ENCODE results near the gene SH3GLB2.
"Not testable (repeated sequence)": the region's sequence is repeated elsewhere in the genome, so short reads cannot be mapped to it uniquely, and the experiment has no call there.

The SH3GLB2 gene

DNA sequence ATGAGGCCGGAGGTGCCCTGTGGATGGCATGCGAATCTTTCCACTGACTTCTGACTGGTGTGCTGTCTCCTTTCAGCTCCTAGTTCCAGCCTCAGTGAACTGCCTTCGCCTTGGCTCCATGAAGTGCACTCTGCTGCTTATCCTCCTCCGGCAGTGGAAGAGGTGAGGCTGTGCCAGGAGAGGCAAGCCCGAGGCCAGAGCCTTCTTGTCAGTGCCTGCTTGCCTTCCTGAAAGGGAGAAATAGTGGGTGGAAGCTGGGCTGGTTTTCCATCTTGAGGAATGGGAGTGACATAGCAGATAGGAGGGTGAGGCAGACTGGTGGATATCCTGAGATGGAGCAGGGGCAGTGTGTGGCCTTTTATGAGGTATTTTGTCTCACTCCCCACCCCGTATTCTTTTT is 29.7 kb downstream of the SH3GLB2 start:
- no peak for DNase-seq (ENCODE audit: low read depth)

DNA sequence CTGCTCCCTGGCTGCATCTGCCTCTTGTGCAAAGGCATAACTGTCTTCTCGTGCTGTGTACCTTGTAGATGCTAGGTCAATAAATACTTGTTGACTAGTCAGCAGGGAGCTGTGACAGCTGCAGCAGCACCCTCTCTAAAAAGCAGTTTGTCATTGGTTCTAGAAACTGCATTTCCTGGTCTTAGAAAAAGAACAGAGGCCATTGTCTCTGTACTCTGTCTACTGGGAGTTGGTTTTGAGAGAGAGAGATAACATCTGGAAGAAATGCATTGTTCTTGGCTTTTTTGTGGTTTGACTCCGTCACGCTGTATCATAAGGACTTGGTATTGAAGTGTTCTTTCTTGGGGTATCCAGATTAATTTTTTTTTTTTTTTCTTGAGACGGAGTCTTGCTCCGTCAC is 32.3 kb downstream of the SH3GLB2 start:
- DNase-seq (ENCODE audit: low read depth): no peak

DNA sequence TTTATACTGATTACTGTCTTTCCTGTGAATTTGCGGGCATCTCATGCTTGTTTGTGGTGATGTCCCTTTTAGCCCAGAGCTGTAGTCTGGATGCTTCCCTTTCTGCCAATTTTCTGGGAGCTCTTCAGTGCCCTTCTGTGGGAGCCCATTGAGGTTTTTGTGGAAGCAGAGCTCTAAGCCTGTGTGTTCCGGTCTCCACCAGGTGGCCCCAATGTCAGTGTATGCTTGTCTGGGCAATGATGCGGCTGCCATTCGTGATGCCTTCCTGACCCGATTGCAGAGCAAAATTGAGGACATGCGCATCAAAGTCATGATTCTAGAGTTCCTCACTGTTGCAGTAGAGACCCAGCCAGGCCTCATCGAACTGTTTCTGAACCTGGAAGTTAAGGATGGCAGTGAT is 35.1 kb downstream of the SH3GLB2 start:
- DNase-seq (ENCODE audit: low read depth): no peak

DNA sequence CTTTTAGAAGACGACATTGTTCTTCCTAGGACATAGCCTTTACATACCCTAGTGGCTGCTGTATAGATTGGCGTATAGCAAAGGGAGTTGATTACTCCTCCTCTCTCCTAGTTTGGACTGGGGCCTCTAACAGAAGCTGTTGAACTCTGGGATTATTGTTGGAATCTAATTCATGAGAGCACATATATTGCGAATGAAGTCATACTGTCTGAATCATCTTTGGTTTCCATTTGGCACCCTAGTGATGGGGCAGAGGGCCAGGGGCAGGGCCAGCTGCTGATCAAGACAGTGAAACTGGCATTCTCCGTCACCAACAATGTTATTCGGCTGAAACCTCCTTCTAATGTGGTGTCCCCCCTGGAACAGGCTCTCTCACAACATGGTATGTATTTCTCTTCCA is 40.3 kb downstream of the SH3GLB2 start:
- DNase-seq (ENCODE audit: low read depth): no peak

DNA sequence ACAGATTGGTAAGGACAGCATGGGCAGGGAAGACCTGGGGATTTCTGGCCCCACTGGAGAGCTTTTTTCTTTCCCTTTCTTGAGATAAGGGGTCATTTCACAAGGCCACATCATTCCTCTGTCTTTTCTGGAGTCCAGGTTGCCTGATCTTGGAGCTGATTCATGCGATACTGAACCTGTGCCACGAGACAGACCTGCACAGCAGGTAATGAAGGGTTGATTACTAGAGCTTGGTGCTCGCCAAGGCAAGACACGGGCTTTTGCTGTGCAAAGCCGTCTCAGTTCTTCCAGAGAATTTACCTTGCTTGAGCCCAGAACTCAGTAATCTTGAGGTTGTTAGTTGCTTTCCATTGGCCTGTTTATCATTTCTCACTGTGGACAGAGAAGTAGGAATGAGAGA is 41.5 kb downstream of the SH3GLB2 start:
- DNase-seq (ENCODE audit: low read depth): no peak

DNA sequence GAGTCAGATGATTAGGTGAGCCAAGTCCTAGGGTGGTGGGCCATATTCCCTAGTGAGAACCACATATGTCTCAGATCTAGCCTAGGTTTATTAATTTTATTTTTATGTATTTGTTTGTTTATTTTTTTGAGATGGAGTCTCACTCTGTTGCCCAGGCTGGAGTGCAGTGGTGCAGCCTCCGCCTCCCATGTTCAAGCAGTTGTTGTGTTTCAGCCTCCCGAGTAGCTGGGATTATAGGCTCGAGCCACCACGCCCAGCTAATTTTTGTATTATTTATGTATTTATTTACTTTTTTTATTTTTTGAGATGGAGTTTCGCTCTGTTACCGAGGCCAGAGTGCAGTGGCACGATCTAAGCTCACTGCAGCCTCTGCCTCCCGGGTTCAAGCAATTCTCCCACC is 44.6 kb downstream of the SH3GLB2 start:
- DNase-seq (ENCODE audit: low read depth): no peak

DNA sequence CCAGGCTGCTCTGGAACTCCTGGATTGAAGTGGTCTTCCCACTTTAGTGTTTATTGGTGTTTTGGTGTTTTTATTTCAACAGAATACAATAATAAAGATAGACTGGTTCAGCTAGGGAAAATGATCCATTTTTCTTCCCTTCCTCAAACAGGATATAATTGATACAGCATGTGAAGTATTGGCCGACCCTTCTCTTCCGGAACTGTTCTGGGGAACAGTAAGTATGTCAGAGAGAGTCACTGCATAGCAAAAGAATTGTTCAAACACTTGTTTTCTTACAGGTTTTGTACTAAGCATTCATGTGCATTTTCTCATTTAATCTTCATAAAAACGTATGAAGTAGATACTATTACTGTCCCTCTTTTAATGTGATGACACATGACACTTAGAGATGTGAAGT is 49.0 kb downstream of the SH3GLB2 start:
- no peak for DNase-seq (ENCODE audit: low read depth)

DNA sequence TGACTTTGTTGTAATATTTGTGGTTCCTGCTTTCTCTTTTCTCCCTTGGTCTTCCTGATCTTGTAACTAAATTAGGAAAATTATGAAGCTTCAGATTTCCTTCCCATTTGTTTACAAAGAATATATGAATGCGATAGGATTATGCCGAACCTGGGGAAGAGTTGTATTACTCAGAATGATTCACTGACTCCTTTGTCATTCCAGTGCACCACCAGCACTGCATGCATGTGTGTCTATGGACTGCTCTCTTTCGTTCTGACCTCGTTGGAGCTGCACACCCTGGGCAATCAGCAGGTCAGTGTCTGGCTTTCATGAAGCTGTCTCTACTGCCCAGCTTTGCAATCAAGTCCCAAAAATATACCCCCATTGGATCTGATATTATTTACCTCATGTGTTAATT is 55.2 kb downstream of the SH3GLB2 start:
- no peak for DNase-seq (ENCODE audit: low read depth)

DNA sequence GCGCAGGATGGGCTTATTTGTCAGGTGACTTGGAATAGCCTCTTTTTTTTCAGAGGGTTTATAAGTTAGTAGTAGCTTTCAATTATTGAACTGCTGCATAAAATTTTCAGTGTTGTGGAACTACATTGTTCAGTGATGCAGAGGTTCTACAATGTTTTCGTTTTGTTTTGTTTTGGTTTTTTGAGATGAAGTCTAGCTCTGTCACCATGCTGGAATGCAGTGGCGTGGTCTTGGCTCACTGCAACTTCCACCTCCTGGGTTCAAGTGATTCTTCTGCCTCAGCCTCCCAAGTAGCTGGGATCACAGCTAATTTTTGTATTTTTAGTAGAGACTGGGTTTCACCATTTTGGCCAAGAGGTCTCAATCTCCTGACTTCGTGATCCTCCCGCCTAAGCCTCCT is 58.6 kb downstream of the SH3GLB2 start:
- no peak for DNase-seq (ENCODE audit: low read depth)

DNA sequence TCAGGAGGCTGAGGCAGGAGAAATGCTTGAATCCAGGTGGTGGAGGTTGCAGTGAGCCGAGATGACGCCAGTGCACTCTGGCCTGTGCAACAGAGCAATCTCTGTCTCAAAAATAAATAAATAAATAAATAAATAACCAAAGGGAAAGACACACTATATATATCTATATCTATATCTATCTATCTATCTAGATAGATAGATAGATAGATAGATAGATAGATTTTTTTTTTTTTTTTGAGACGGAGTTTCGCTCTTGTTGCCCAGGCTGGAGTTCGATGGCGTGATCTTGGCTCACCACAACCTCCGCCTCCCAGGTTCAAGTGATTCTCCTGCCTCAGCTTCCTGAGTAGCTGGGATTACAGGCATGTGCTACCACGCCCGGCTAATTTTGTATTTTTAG is 66.7 kb downstream of the SH3GLB2 start:
- DNase-seq (ENCODE audit: low read depth): not testable (repeated sequence)

Data from activated T-cell treated with anti-CD3 and anti-CD28 coated beads for 24 hours (primary cell).